Tibial nerve (tissue), 4 donors: ENCODE results near the gene ISM1. TPM values are rescaled to one million over a fixed set of nuclear protein-coding genes. Genes with fewer than 3 reads are reported as not detected.
A peak's percentile ranks its signal among the peaks of the same experiment; 100 is the strongest.

ENCODE experiments used
- DNase-seq, 2 donors: peaks; one replicate each; pipeline ENCODE4 v3.0.0-alpha.2; 2019; ENCODE audit warnings: low spot score in 2 of 2
- H3K27ac ChIP-seq, 4 donors: fragments of 200-600 bp; sonication (generic) in 3 of 4; one replicate each; pipeline ENCODE4 v1.5.1; 2017 to 2019; ENCODE audit warnings: mild to moderate bottlenecking in 1 of 4
- H3K27me3 ChIP-seq, 2 donors: fragments of 200-600 bp; sonication (generic) in 1 of 2; one replicate each; pipeline versions ENCODE4 v1.5.1 to v1.6.0; 2017 to 2019
- H3K36me3 ChIP-seq, 3 donors: fragments of 200-600 bp; sonication (generic); one replicate each; pipeline ENCODE4 v1.5.1; 2018 to 2019
- H3K4me1 ChIP-seq, 4 donors: fragments of 200-600 bp; sonication (generic) in 3 of 4; one replicate each; pipeline ENCODE4 v1.5.1; 2017 to 2019
- H3K4me3 ChIP-seq, 4 donors: fragments of 200-600 bp; sonication (generic) in 3 of 4; one replicate each; pipeline ENCODE4 v1.5.1; 2017 to 2019; ENCODE audit warnings: mild to moderate bottlenecking in 1 of 4, moderate library complexity in 1 of 4
- H3K9me3 ChIP-seq, 4 donors: fragments of 200-600 bp; sonication (generic) in 3 of 4; one replicate each; pipeline ENCODE4 v1.5.1; 2017 to 2019
- EP300 ChIP-seq, 2 donors: sonication (generic); formaldehyde crosslinking; IDR thresholded peaks; one replicate each; pipeline ENCODE4 v1.6.1; 2017; ENCODE audit warnings: antibody characterized with exemption in 2 of 2, mild to moderate bottlenecking in 1 of 2
- POLR2A ChIP-seq, 2 donors: fragments of 450-650 bp; IDR thresholded peaks; one replicate each; pipeline ENCODE4 v1.6.1; 2017; ENCODE audit warnings: antibody characterized with exemption in 2 of 2, mild to moderate bottlenecking in 2 of 2, moderate library complexity in 2 of 2
- WGBS, 2 donors: methylation state at CpG; one replicate each; pipeline ENCODE4 v1.1.5; 2018; 5-methylcytosine and 5-hydroxymethylcytosine counted together
- total RNA-seq, 4 donors: library from RNA; depleted of rRNA; stranded (reverse); fragments of >200 nt; gene quantifications; one replicate each; pipeline ENCODE4 v1.1.0, GENCODE V29; 2016
- TF ChIP-seq, protein P1 (sequence below), 5 experiments: fragments of 200-600 bp in 3 of 5; fragments of 450-650 bp in 2 of 5; sonication (generic) in 3 of 5; IDR thresholded peaks; one replicate each; pipeline ENCODE4 v1.5.1; 2016 to 2019; ENCODE audit warnings: antibody characterized with exemption in 5 of 5, mild to moderate bottlenecking in 3 of 5, moderate library complexity in 2 of 5

Gene ISM1
- total RNA-seq, 4 donors from 2014 or later = 19.3 to 47.3 (median 24.7) TPM

DNA sequence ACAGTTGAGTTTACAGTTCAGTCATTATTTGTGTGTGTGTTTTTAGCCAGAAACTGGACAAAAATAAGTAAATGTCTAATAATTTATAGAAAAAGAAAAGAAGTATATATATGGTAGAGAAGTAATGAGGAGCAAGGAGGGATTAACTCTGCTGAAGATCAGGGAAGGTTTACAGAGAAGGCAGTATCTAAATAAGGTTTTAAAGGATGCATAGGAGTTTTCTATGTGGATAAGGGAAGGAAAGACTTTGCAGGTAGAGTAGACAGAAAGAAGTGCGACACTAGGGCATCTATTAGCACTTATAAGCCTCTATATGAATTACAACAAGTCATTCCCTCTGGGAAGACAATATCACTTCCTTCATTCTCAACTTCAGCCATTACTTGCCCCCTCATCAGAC is 34.3 kb downstream of the ISM1 start:
- Histone ChIP-seq H3K27ac (no peak overlapping the region), H3K4me1 (no peaks in the 10 kb centered on the region), H3K4me3 (no peak overlapping the region), H3K9me3 (no peaks in the 10 kb centered on the region), H3K36me3 (no peaks in the 10 kb centered on the region), H3K27me3 (no peaks in the 10 kb centered on the region)
- DNase-seq = no peak
- 93 to 96% methylated on average over 1 of the region's 1 CpG for WGBS, 2 donors
- no peak for TF ChIP-seq POLR2A (IDR thresholded peaks at IDR 0.05)
- no peak for TF ChIP-seq EP300 (IDR thresholded peaks at IDR 0.05)
- TF ChIP-seq, protein P1, sequence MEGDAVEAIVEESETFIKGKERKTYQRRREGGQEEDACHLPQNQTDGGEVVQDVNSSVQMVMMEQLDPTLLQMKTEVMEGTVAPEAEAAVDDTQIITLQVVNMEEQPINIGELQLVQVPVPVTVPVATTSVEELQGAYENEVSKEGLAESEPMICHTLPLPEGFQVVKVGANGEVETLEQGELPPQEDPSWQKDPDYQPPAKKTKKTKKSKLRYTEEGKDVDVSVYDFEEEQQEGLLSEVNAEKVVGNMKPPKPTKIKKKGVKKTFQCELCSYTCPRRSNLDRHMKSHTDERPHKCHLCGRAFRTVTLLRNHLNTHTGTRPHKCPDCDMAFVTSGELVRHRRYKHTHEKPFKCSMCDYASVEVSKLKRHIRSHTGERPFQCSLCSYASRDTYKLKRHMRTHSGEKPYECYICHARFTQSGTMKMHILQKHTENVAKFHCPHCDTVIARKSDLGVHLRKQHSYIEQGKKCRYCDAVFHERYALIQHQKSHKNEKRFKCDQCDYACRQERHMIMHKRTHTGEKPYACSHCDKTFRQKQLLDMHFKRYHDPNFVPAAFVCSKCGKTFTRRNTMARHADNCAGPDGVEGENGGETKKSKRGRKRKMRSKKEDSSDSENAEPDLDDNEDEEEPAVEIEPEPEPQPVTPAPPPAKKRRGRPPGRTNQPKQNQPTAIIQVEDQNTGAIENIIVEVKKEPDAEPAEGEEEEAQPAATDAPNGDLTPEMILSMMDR (IDR thresholded peaks at IDR 0.05) = no peak

DNA sequence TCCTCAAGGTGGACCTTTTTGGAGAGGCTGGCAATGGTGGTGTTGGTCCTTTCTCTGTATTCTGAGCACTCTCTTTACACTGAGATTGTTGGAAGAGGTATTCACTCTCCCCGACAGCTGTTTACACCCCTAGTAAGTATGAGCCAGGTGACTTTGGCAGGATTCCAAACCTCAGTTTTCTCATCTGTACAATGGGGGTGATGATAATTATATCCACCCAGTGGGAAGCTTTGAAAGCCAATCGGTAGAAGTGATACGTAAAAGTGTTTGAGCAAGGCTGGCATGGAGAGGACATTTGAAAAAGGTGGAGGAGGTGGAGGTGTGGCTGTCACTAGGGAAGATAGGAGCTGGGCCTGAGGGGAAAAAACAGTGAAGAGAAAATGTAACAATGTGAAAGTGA is 35.5 kb downstream of the ISM1 start:
- TF ChIP-seq POLR2A (IDR thresholded peaks at IDR 0.05) = no peak
- TF ChIP-seq, protein P1 (IDR thresholded peaks at IDR 0.05) = no peak
- no peak for TF ChIP-seq EP300 (IDR thresholded peaks at IDR 0.05)
- Histone ChIP-seq H3K9me3 (no peaks in the 10 kb centered on the region), H3K4me3 (no peak overlapping the region), H3K27ac (no peak overlapping the region), H3K36me3 (no peaks in the 10 kb centered on the region), H3K27me3 (no peaks in the 10 kb centered on the region), H3K4me1 (no peaks in the 10 kb centered on the region)
- 94 to 95% methylated on average over 3 of the region's 3 CpGs for WGBS, 2 donors
- no peak for DNase-seq

DNA sequence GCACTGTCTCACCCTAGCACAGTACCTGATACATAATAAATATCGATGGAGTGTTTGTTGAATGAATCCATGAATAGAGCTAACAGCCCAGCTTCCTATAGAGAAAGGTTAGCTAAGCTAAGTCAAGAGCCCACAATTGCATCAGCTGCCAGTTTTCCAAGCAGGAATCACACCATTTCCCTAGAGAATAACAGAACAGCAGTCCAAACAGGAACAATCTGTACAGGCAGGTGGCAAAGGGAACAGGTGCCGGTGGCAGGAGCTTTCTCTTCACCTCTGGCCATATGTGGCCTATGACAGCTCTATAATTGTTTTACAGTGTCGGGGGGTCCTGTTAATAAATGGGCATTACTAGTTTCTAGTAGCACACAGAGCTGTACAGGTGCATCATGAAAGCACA is 38.8 kb downstream of the ISM1 start:
- 72 to 80% methylated on average over 3 of the region's 3 CpGs for WGBS, 2 donors

DNA sequence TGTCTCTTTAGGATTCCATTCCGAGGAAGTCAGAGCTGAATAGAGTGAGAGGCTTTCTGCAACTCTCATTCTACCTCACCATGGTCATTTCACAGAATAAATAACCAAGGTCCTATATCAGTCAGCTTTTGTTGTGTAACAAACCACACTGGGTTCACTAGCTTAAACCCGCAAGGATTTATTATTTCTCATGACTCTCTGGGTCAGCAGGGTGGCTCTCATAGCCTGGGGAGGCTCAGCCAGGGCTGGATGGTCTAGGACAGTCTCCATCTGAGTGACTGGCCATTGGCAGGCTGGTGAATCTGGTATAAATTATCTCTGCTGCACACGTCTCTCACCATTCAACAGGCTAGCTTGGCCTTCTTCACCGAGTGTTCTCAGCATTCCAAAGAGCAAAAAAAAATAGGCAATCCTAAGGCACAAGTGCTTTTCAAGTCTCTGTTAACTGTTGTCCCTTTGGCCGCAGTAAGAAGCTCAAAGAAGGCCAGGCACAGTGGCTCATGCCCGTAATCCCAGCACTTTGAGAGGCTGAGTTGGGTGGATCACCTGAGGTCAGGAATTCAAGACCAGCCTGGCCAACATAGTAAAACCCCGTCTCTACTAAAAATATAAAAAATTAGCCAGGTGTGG is 39.7 kb downstream of the ISM1 start:
- TF ChIP-seq POLR2A (IDR thresholded peaks at IDR 0.05) = no peak
- TF ChIP-seq, protein P1 (IDR thresholded peaks at IDR 0.05) = no peak
- H3K4me3 ChIP-seq = no peak overlapping the region
- no peaks in the 10 kb centered on the region for H3K36me3 ChIP-seq
- H3K9me3 ChIP-seq = no peaks in the 10 kb centered on the region
- no peaks in the 10 kb centered on the region for H3K27me3 ChIP-seq
- no peaks in the 10 kb centered on the region for H3K4me1 ChIP-seq
- no peak for DNase-seq
- 63 to 71% methylated on average over 7 of the region's 7 CpGs for WGBS, 2 donors
- H3K27ac ChIP-seq = no peak overlapping the region

More for the DNA sequence above, 38.8 kb downstream of the ISM1 start:
- Histone ChIP-seq H3K36me3 (no peaks in the 10 kb centered on the region), H3K4me1 (no peaks in the 10 kb centered on the region), H3K9me3 (no peaks in the 10 kb centered on the region), H3K27me3 (no peaks in the 10 kb centered on the region), H3K4me3 (no peak overlapping the region), H3K27ac (no peak overlapping the region)
- TF ChIP-seq, protein P1 (IDR thresholded peaks at IDR 0.05) = no peak
- TF ChIP-seq EP300 (IDR thresholded peaks at IDR 0.05) (no peak), POLR2A (IDR thresholded peaks at IDR 0.05) (no peak)
- no peak for DNase-seq

DNA sequence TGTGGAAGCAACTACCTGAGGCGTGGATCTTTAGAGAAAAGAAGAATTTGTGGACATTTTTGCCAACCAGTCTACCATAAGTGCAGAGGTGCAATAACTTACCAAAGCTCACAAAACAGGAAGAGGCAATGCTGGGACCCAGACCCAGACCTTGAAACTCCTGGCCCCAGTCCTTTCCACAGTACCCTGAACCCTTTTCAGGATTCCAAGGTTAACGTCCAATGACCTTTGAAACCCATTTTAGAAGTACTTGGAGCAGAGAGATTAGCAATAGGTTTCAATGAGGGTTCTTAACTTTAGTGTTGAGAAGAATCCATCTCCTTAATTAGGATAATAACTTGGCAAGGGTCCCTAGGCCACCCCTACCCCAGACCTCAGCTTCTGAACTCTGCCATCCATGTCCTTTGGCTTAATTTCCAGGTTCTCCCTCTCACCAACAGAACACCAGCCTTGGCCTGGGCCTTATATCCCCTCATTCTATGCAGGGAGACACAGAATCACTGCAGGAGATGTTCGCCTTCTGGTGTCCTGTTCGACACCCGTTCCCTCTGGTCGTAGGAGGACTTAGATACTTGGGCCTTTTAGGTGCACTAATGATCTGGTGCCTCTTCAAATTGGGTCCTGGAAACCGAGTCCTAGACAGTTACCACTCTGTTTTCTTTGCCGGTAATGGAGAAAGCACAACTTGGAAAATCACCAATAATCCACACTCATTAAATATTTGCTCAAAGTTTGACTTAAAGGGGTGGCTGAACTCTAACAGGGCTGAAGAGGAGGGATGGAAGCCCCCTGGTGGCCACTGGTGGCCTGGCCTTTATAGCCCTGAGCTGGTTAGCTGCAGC is 40.6 kb downstream of the ISM1 start:
- TF ChIP-seq, protein P1 (IDR thresholded peaks at IDR 0.05) = peak in 4 of 5 experiments; percentile 31 to 40 (median 36)
- TF ChIP-seq EP300 (IDR thresholded peaks at IDR 0.05) = no peak
- no peak for TF ChIP-seq POLR2A (IDR thresholded peaks at IDR 0.05)
- 87 to 88% methylated on average over 8 of the region's 8 CpGs for WGBS, 2 donors

More for the DNA sequence above, 40.6 kb downstream of the ISM1 start:
- Histone ChIP-seq H3K4me1 (no peaks in the 10 kb centered on the region), H3K36me3 (no peaks in the 10 kb centered on the region), H3K27me3 (no peaks in the 10 kb centered on the region), H3K4me3 (no peak overlapping the region), H3K27ac (no peak overlapping the region), H3K9me3 (no peaks in the 10 kb centered on the region)
- DNase-seq = peak in 1 of 2 donors; percentile 36
